Omental fat pad (tissue), 4 donors: ENCODE data around the gene KLC4. TPM values are rescaled to one million over a fixed set of nuclear protein-coding genes. Genes with fewer than 3 reads are reported as not detected.

Source experiments
- ATAC-seq: fragments of 150-250 bp; one replicate; pipeline ENCODE4 v1.9.1; 2016; ENCODE audit warnings: mild to moderate bottlenecking, moderate library complexity; ENCODE audit not compliant: low FRiP score
- DNase-seq: peaks from one replicate; pipeline ENCODE4 v3.0.0-alpha.2; 2019; ENCODE audit warnings: low spot score
- CTCF ChIP-seq, 3 donors: fragments of 450-650 bp; IDR thresholded peaks; one replicate each; pipeline ENCODE4 v1.5.1; 2016 to 2017; ENCODE audit warnings: antibody characterized with exemption in 3 of 3, mild to moderate bottlenecking in 3 of 3, moderate library complexity in 2 of 3
- total RNA-seq, 4 donors: library from RNA; depleted of rRNA; stranded (reverse); fragments of >200 nt; gene quantifications; one replicate each; pipeline ENCODE4 v1.1.0, GENCODE V29; 2016

KLC4 gene
- total RNA-seq, 4 donors from 2014 or later: 15.2 to 21.1 (median 16.5) TPM

- no peak for TF ChIP-seq CTCF (IDR thresholded peaks at IDR 0.05)
- ATAC-seq: no peak
- no peak for DNase-seq
Measured at GRCh38 chr6:43045371-43045930, 14.0 kb upstream of the KLC4 start.

- no peak for TF ChIP-seq CTCF (IDR thresholded peaks at IDR 0.05)
- ATAC-seq (no peak), DNase-seq (no peak)
Measured at GRCh38 chr6:43047998-43048397, 11.4 kb upstream of the KLC4 start.

- no peak for DNase-seq
- no peak for ATAC-seq
- no peak for TF ChIP-seq CTCF (IDR thresholded peaks at IDR 0.05)
Measured at GRCh38 chr6:43050981-43051380, 8.4 kb upstream of the KLC4 start.

GRCh38 chr6:43052225-43052841, 7.1 kb upstream of the KLC4 start:
- TF ChIP-seq CTCF (IDR thresholded peaks at IDR 0.05): no peak
- DNase-seq (no peak), ATAC-seq (no peak)

GRCh38 chr6:43052842-43053544, 6.4 kb upstream of the KLC4 start:
- peak; percentile 19 for ATAC-seq
- DNase-seq: no peak
- TF ChIP-seq CTCF (IDR thresholded peaks at IDR 0.05): no peak

GRCh38 chr6:43053545-43054205, 5.8 kb upstream of the KLC4 start, which contains the start of gene CUL7:
Gene CUL7, minus strand, starts transcription at chr6:43053851. Its CDS starts 1,063 bp downstream, at chr6:43052788.
- DNase-seq: peak; percentile 49
- peak; percentile 88 for ATAC-seq
- TF ChIP-seq CTCF (IDR thresholded peaks at IDR 0.05): no peak
